Transverse colon (tissue), 4 donors: ENCODE results near the gene PLCL1.

Experiments used
- CTCF ChIP-seq, 5 experiments: fragments of 200-600 bp in 3 of 5; fragments of 450-650 bp in 2 of 5; sonication (generic) in 3 of 5; IDR thresholded peaks; 1 replicate in 2 of 5; 2 replicates in 3 of 5; pipeline ENCODE4 v1.5.1; 2016 to 2017; ENCODE audit warnings: antibody characterized with exemption in 5 of 5, inconsistent platforms in 3 of 5, mild to moderate bottlenecking in 2 of 5, moderate library complexity in 1 of 5
- EP300 ChIP-seq: sonication (generic); formaldehyde crosslinking; IDR thresholded peaks from one replicate; pipeline ENCODE4 v1.6.1; 2017; ENCODE audit warnings: antibody characterized with exemption, low read depth
- POLR2AphosphoS5 ChIP-seq, 3 donors: sonication (generic); formaldehyde crosslinking; IDR thresholded peaks; one replicate each; pipeline ENCODE4 v1.6.1; 2016; ENCODE audit warnings: antibody characterized with exemption in 3 of 3

GRCh38 chr2:198141726-198142125 is 337.3 kb downstream of the PLCL1 start:
- TF ChIP-seq CTCF (IDR thresholded peaks at IDR 0.05) (no peak), EP300 (no peak), POLR2AphosphoS5 (IDR thresholded peaks at IDR 0.05) (no peak)
